Keratinocyte (primary cell): ENCODE measurements around the gene NADSYN1.
"Not testable (repeated sequence)": the region's sequence is repeated elsewhere in the genome, so short reads cannot be mapped to it uniquely, and the experiment has no call there.

Experiments used
- EZH2 ChIP-seq: IDR thresholded peaks from one replicate; pipeline ENCODE4 v1.6.1; 2012; ENCODE audit warnings: inconsistent platforms, mild to moderate bottlenecking, low read length, moderate library complexity
- TF ChIP-seq, protein P1 (sequence below), 3 experiments: IDR thresholded peaks in 1 of 3; conservative IDR thresholded peaks in 1 of 3; optimal IDR thresholded peaks in 1 of 3; 2 replicates in 2 of 3; 3 replicates in 1 of 3; pipeline versions ENCODE3 to v1.5.1; 2011; ENCODE audit warnings: low read length in 3 of 3, mild to moderate bottlenecking in 3 of 3, moderate library complexity in 2 of 3, control low read depth in 1 of 3, inconsistent platforms in 1 of 3; ENCODE audit not compliant: insufficient read depth in 2 of 3; ENCODE audit errors: extremely low read depth in 1 of 3

DNA sequence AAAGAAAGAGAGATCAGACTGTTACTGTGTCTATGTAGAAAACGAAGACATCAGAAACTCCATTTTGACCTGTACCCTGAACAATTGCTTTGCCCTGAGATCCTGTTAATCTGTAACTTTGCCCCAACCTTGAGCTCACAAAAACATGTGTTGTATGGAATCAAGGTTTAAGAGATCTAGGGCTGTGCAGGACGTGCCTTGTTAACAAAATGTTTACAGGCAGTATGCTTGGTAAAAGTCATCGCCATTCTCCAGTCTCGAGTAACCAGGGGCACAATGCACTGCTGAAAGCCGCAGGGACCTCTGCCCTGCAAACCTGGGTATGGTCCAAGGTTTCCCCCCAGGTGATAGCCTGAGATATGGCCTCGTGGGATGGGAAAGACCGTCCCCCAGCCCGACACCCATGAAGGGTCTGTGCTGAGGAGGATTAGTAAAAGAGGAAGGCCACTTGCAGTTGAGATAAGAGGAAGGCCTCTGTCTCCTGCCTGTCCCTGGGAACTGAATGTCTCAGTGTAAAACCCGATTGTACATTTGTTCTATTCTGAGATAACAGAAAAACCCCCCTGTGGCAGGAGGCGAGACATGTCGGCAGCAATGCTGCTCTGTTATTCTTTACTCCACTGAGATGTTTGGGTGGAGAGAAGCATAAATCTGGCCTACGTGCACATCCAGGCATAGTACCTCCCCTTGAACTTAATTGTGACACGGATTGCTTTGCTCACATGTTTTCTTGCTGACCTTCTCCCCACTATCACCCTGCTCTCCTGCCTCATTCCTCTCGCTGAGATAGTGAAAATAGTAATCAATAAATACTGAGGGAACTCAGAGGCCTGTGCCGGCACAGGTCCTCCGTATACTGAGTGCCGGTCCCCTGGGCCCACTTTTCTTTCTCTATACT, 82.0 kb downstream of the NADSYN1 start:
- TF ChIP-seq, protein P1, sequence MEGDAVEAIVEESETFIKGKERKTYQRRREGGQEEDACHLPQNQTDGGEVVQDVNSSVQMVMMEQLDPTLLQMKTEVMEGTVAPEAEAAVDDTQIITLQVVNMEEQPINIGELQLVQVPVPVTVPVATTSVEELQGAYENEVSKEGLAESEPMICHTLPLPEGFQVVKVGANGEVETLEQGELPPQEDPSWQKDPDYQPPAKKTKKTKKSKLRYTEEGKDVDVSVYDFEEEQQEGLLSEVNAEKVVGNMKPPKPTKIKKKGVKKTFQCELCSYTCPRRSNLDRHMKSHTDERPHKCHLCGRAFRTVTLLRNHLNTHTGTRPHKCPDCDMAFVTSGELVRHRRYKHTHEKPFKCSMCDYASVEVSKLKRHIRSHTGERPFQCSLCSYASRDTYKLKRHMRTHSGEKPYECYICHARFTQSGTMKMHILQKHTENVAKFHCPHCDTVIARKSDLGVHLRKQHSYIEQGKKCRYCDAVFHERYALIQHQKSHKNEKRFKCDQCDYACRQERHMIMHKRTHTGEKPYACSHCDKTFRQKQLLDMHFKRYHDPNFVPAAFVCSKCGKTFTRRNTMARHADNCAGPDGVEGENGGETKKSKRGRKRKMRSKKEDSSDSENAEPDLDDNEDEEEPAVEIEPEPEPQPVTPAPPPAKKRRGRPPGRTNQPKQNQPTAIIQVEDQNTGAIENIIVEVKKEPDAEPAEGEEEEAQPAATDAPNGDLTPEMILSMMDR (optimal IDR thresholded peaks at IDR 0.05 in 1 of 3, IDR thresholded peaks at IDR 0.05 in 1 of 3, conservative IDR thresholded peaks at IDR 0.05 in 1 of 3; ENCODE audit: extremely low read depth in 1 of 3, insufficient read depth in 2 of 3, low read length in 3 of 3) = not testable (repeated sequence)
- not testable (repeated sequence) for TF ChIP-seq EZH2
